Adrenal gland (tissue), 5 donors: Measurements from ENCODE around the gene TM7SF3.

ENCODE experiments used
- POLR2A ChIP-seq, 2 donors: fragments of 450-650 bp; IDR thresholded peaks; one replicate each; pipeline ENCODE4 v1.6.1; 2017; ENCODE audit warnings: antibody characterized with exemption in 2 of 2, mild to moderate bottlenecking in 2 of 2, moderate library complexity in 1 of 2
- TF ChIP-seq, protein P1 (sequence below), 6 experiments: fragments of 450-650 bp in 4 of 6; fragments of 200-600 bp in 2 of 6; sonication (generic) in 1 of 6; IDR thresholded peaks; 1 replicate in 5 of 6; 2 replicates in 1 of 6; pipeline versions ENCODE4 v1.5.1 to v1.8.0; 2016 to 2021; ENCODE audit warnings: antibody characterized with exemption in 6 of 6, mild to moderate bottlenecking in 2 of 6, moderate library complexity in 1 of 6
- donor health status: DM: no; HTN: no; CAD: no.

DNA sequence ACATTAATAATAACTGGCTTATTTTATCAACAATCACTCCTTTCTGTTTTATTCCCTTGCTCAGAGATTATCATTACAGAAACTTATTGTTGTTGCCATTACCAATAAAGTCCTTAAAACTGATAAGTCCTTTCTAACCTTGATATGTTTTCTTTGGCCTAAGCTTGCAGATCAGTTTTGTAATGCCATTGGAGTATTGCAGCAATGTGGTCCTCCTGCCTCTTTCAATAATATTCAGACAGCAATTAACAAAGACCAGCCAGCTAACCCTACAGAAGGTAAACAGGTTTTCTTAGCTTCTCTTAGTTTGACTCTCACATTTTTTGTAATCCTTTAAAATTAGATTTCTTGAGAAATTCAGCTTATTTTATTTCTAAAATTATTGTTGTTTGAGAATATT is 12.1 kb upstream of the TM7SF3 start:
- TF ChIP-seq POLR2A (IDR thresholded peaks at IDR 0.05): no peak
- TF ChIP-seq, protein P1, sequence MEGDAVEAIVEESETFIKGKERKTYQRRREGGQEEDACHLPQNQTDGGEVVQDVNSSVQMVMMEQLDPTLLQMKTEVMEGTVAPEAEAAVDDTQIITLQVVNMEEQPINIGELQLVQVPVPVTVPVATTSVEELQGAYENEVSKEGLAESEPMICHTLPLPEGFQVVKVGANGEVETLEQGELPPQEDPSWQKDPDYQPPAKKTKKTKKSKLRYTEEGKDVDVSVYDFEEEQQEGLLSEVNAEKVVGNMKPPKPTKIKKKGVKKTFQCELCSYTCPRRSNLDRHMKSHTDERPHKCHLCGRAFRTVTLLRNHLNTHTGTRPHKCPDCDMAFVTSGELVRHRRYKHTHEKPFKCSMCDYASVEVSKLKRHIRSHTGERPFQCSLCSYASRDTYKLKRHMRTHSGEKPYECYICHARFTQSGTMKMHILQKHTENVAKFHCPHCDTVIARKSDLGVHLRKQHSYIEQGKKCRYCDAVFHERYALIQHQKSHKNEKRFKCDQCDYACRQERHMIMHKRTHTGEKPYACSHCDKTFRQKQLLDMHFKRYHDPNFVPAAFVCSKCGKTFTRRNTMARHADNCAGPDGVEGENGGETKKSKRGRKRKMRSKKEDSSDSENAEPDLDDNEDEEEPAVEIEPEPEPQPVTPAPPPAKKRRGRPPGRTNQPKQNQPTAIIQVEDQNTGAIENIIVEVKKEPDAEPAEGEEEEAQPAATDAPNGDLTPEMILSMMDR (IDR thresholded peaks at IDR 0.05): no peak
